Amniotic epithelial cell (primary cell): Measurements from ENCODE around the gene TTC23.

Source experiments
- DNase-seq: peaks from one replicate; pipeline ENCODE4 v3.0.0-alpha.2; 2010; ENCODE audit warnings: low read depth

TTC23 gene

GRCh38 chr15:99165020-99165790 is 84.2 kb downstream of the TTC23 start:
- no peak for DNase-seq

- no peak for DNase-seq
These were observed 85.3 kb downstream of the TTC23 start for GRCh38 chr15:99164119-99164518.

DNA sequence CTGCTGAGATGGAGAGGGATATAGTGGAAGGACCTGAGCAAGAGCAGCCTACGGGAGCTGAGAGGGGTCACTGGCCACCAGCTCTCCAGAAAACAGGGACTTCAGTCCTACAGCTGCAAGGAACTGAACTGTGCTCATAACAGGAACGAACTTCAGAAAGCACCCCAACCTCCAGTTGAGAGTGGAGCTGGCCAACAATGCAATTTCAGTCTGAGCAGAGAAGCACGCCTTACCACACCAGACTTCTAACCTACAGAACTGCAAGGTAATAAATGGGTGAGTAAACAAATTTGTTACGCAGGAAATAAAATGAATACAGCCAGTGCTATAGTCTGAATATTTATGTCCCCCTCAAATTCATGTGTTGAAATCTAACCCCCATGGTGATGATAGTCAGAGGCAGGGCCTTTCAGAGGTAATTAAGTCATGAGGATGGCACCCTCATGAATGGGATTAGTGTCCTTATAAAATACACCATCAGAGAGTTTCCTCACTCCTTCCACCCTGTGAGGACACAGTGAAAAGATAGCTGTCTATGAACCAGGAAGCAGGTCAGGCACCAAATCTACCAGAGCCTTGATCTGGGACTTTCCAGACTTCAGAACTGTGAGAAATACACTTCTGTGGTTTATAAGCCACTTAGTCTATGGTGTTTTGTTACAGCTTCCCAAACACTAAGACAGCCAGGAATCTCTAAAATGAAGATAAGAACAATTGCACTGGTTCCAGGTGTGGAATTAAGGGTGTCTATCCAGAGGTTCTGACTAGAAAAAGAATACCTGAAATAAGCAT is 85.9 kb downstream of the TTC23 start:
- no peak for DNase-seq

GRCh38 chr15:99158626-99159412 is 90.6 kb downstream of the TTC23 start:
- no peak for DNase-seq

GRCh38 chr15:99157456-99157855 is 91.9 kb downstream of the TTC23 start:
- no peak for DNase-seq

GRCh38 chr15:99155961-99156443 is 93.4 kb downstream of the TTC23 start:
- peak; percentile 80 for DNase-seq

DNA sequence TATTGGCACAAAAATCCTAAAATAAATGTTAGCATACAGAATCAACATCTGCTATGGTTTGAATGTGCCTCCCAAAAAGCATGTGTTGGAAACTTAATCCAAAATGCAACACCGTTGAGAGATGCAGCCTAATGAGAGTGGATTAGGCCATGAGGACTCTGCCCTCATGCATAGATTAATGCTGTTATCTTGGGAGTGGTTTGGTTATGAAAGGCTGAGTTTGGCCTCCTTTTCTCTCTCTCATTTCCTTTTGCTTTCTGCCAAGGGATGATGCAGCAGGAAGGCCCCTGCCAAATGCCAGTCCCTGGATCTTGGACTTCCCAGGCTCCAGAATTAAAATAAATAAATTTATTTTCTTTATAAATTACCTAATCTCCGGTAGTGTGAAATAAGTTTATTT is 95.1 kb downstream of the TTC23 start:
- DNase-seq, result peak; percentile 35

GRCh38 chr15:99153026-99153535 is 96.3 kb downstream of the TTC23 start:
- DNase-seq, result no peak

DNA sequence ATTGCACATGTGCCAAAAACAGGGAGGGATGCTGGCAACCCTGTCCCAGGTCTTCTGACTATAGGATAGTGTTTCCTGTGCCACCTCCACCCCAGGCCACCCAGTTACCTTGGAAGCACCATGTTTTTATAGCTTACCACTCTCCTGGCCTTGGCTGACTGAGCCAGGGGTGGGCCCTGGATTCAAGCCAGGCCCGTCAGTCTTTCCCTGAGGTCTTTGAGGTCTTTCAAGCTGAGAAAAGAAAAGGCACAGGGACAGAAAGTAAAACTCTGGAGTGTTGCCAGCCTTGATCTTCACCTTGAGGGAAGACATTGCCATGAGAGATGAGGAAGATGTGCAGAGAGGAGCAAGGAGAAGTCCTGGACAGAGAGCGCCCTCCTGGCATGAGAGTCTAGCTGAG is 98.2 kb downstream of the TTC23 start:
- no peak for DNase-seq

DNA sequence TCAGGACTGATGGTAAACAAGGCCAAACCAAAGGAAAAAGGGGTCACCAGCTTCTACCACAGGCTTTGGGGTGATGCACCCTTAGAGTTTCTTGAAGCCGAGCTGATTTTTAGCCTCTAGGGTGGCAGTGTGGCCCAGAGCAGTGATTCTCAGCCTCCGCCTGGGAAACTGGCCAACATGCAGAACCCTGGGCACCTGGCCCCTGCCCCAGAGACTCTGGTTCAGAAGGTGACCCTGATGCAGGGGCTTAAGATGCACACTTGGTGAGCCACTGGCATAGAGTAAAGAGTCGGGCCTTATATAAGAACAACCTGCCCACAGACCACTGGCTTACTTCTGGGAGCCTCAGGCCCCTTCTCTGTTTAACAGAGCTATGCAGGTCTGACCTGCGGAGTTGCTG is 100.0 kb downstream of the TTC23 start:
- no peak for DNase-seq

- DNase-seq, result no peak
These were observed 100.5 kb downstream of the TTC23 start for GRCh38 chr15:99148851-99149276.

DNA sequence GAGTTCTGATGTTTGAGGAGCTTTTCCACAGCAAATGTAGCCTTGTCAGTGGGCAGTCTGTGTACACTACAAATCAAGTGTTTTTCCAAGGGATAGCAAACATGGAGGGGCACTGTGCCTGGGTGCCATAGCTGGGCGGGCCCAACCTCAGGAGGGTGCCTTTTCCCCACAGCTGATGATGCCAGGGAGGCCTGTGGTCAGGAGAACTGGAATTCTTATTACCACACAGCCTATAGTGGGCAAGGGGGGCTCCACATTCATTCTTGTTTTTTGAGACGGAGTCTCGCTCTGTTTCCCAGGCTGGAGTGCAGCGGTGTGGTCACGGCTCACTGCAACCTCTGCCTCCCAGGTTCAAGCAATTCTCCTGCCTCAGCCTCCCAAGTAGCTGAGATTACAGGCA is 102.7 kb downstream of the TTC23 start:
- DNase-seq, result no peak

DNA sequence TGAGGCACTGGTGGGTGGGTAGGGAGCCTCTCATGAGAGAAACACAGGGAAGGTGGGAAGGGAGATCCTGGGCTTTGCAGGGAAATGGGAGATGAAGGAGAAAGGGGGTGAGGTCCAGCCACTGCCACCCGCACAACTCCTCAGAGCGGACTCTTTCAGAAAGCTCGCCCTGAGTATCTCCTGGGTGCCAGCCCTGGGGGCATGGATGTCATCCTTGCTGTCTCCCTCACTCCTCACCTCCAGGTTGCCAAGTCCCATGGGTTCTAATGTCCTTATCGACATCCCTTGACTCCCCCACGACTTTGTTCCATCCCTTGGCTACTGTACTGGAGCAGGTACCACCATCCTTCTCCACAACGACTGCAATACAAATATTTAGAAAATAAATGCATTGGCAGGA is 103.6 kb downstream of the TTC23 start:
- no peak for DNase-seq

- no peak for DNase-seq
These were observed 104.4 kb downstream of the TTC23 start for GRCh38 chr15:99145005-99145404.

- DNase-seq, result peak; percentile 82
These were observed 105.4 kb downstream of the TTC23 start for GRCh38 chr15:99143655-99144610.

DNA sequence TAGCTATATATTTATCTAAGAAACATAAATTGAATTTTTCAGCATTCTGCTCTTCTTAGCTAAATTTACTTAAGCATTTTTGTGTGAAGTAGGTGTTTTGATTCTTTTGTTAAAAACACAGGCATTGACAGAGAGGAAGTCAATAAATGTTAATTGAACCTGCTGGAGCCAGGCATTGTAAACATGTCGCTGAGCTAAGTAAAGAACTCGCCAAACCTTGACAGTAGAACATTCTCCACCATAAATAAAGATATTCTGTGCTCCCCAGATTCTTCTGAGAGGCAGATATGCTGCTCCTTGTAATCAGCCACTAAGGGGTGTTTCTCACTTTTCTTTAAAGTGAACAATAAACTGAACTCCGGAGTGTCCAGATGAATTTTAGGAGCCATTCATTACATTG is 106.1 kb downstream of the TTC23 start:
- DNase-seq, result no peak

DNA sequence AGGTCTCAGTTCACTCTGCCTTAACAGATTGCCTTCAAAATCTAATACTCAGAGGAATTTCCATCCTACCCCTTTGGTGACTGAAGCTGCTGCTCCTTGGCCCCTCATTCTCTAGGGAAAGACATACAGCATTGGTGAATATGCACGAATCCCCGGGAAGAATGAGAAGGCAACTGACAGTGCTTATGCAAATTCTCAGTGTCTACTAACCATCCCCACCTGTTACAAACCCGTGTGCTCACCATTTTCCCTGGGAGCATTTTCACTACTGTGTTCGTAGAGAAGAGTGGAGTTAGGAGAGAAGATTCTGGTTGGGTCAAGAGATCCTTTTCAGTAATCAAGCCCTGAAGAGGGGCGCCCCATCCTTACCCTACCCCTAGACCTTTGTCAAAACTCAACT is 106.8 kb downstream of the TTC23 start:
- no peak for DNase-seq

GRCh38 chr15:99141943-99142342 is 107.4 kb downstream of the TTC23 start:
- DNase-seq, result no peak

GRCh38 chr15:99140590-99140989 is 108.8 kb downstream of the TTC23 start:
- DNase-seq, result no peak

DNA sequence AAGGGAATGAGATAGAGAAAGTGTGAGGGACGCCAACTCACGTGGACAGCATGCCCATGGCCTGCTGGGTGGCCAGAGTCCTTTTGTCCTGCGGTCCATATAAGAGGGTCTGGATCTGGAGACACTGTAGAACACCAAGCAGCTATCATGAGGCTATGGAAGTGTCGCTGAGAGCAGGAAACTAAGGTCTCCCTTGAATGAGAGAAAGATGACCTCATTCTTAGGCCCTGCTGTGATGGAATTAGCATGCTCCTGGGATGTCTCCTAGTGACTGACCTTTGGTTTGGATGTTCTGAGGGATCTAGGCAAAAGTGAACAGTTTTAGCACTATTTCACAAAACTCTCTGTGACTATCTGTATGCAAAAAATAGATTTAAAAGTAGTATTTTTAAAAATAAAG is 110.1 kb downstream of the TTC23 start:
- DNase-seq, result no peak

DNA sequence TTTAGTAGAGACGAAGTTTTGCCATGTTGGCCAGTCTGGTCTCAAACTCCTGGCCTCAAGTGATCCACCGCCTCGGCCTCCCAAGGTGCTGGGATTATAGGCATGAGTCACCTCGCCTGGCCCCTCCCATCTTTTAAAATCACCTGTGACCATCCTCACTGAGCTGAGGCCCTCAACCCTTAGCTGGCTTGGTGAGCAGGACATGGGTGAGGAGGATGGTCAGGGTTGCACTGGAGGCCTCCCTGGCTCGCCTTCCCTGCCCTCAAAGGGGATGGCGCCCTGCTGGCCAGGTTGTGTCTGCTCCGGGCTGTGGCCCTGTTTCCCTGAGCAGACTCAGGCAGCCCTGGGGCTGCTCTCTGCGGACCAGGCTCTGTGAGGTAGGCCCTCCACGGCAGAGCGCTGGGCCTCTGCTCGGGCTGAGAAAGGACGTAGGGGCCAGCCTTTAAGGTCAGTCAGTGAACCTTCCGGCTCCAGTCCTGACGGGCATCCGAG is 110.8 kb downstream of the TTC23 start:
- DNase-seq, result no peak
